GM12878 (cell line): Measurements from ENCODE around the gene SLC6A1. TPM values are rescaled to one million over a fixed set of nuclear protein-coding genes. Genes with fewer than 3 reads are reported as not detected.

Experiments used
- ATAC-seq: fragments of 200-7000 bp; cut with Tn5 transposase; 3 replicates; pipeline ENCODE4 v1.9.1; 2020; ENCODE audit warnings: mild to moderate bottlenecking, moderate library complexity
- BruUV-seq: library from RNA; stranded (reverse); fragments of 400-500 nt; replicated peaks from 2 replicates; lab custom pipeline; 2021; lab: Mats Ljungman, UMichigan
- CTCF ChIA-PET: fragments of 300-600 bp; sonication (Branson Sonifier 250); formaldehyde crosslinking; extraction: SDS; loops from one replicate; lab custom pipeline; 2021; ENCODE audit warnings: inconsistent platforms; lab: Yijun Ruan, JAX
- POLR2A ChIA-PET: fragments of 350-600 bp; formaldehyde crosslinking; extraction: SDS; loops from one replicate; lab custom pipeline; 2021; ENCODE audit warnings: inconsistent platforms; lab: Charles Lee
- RAD21 ChIA-PET: fragments of 300-600 bp; sonication (Branson Sonifier 250); formaldehyde crosslinking; loops from one replicate; lab custom pipeline; 2023; ENCODE audit warnings: antibody characterized with exemption; ENCODE audit not compliant: unreplicated experiment; lab: Charles Lee
- SMC1A ChIA-PET: fragments of 300-600 bp; sonication (Branson Sonifier 250); formaldehyde crosslinking; loops from one replicate; lab custom pipeline; 2023; ENCODE audit not compliant: unreplicated experiment, uncharacterized antibody; lab: Charles Lee
- DNase-seq: peaks from one replicate; pipeline ENCODE4 v3.0.0-alpha.2; 2011; ENCODE audit warnings: low read depth, low spot score
- FAIRE-seq: peaks from 3 replicates; lab custom pipeline; 2011; peaks lifted over from hg19 to GRCh38; lab: Jason Lieb, UNC
- H2AFZ ChIP-seq: 2 replicates; pipeline ENCODE4 v1.6.0; 2011; ENCODE audit warnings: low read depth, low read length, control low read depth; ENCODE audit not compliant: control insufficient read depth
- H3K27ac ChIP-seq: 2 replicates; pipeline ENCODE4 v1.5.1; 2011; ENCODE audit warnings: control low read depth; ENCODE audit not compliant: control insufficient read depth, insufficient read depth
- H3K27me3 ChIP-seq, 2 experiments: replicated peaks in 1 of 2; 2 replicates each; pipeline versions ENCODE4 v1.6.0 to v1.6.1; 2011; ENCODE audit warnings: low read length in 1 of 2; ENCODE audit not compliant: control insufficient read depth in 2 of 2, insufficient read depth in 2 of 2
- H3K36me3 ChIP-seq, 2 experiments: 2 replicates each; pipeline ENCODE4 v1.5.1; 2011; ENCODE audit warnings: low read length in 1 of 2; ENCODE audit not compliant: control insufficient read depth in 2 of 2, insufficient read depth in 2 of 2
- H3K4me1 ChIP-seq: 2 replicates; pipeline ENCODE4 v1.6.1; 2011; ENCODE audit warnings: mild to moderate bottlenecking, low read length, moderate library complexity, mixed read lengths; ENCODE audit not compliant: control insufficient read depth, insufficient read depth
- H3K4me2 ChIP-seq: 2 replicates; pipeline ENCODE4 v1.6.0; 2011; ENCODE audit warnings: control low read depth; ENCODE audit not compliant: control insufficient read depth, insufficient read depth
- H3K4me3 ChIP-seq: fragments of 200-600 bp; sonication (generic); 2 replicates; pipeline ENCODE4 v1.5.1; 2016
- H3K79me2 ChIP-seq: 2 replicates; pipeline ENCODE4 v1.6.0; 2011; ENCODE audit warnings: low read length; ENCODE audit not compliant: control insufficient read depth, insufficient read depth
- H3K9ac ChIP-seq: 2 replicates; pipeline ENCODE4 v1.8.0; 2011; ENCODE audit warnings: low read length, control low read depth, mixed read lengths; ENCODE audit not compliant: control insufficient read depth, insufficient read depth
- H3K9me3 ChIP-seq: replicated peaks from 3 replicates; pipeline ENCODE4 v1.5.1; 2011; ENCODE audit warnings: mild to moderate bottlenecking, low read length; ENCODE audit not compliant: control insufficient read depth, insufficient read depth
- H4K20me1 ChIP-seq: 2 replicates; pipeline ENCODE4 v1.6.0; 2011; ENCODE audit not compliant: control insufficient read depth, insufficient read depth
- E2F4 ChIP-seq: IDR thresholded peaks from 2 replicates; pipeline ENCODE4 v1.6.1; 2012; ENCODE audit warnings: low read depth, low read length, improper control_type of control experiment
- IKZF1 ChIP-seq: fragments of 450-650 bp; conservative IDR thresholded peaks from 2 replicates; pipeline ENCODE4 v1.6.1; 2017; ENCODE audit warnings: antibody characterized with exemption, mild to moderate bottlenecking
- POLR2AphosphoS2 ChIP-seq: IDR thresholded peaks from 2 replicates; pipeline ENCODE4 v1.6.1; 2011; ENCODE audit warnings: low read depth, mild to moderate bottlenecking, low read length, improper control_type of control experiment, moderate library complexity
- WGBS: methylation state at CpG from one replicate; pipeline ENCODE4 v1.1.6; 2016; ENCODE audit warnings: low lambda C conversion rate; ENCODE audit not compliant: insufficient replicate concordance, insufficient coverage; ENCODE audit errors: missing lambda C conversion rate; 5-methylcytosine and 5-hydroxymethylcytosine counted together
- in situ Hi-C: fragments of 300-500 bp; cut with MboI; formaldehyde crosslinking; loops from 9 replicates; pipeline ENCODE4 v1.14.3; 2018; ENCODE audit warnings: mixed read lengths
- intact Hi-C: fragments of 100-400 bp; cut with micrococcal nuclease; formaldehyde crosslinking; loops from one replicate; pipeline ENCODE4 v1.14.2; 2022; ENCODE audit not compliant: unreplicated experiment
- polyA plus RNA-seq, 11 experiments: library from polyadenylated mRNA; depleted of rRNA in 4 of 11; unstranded in 6 of 11; stranded (reverse) in 5 of 11; fragments of >200 nt; fragmentation: Nextera tagmentation in 4 of 11; fragmentation: Illumina TruSeq in 1 of 11; extraction: Ambion mirVana in 4 of 11; extraction: Trizol in 1 of 11; gene quantifications; 1 replicate in 1 of 11; 2 replicates in 10 of 11; pipeline versions ENCODE4 v1.2.1 to v1.2.3, GENCODE V29; 2011 to 2016; ENCODE audit warnings: inconsistent platforms in 2 of 11, missing spikeins in 2 of 11, low read depth in 1 of 11
- total RNA-seq, 4 experiments: library from RNA; depleted of rRNA in 3 of 4; stranded (reverse); fragments of >200 nt in 3 of 4; fragmentation: Illumina TruSeq in 1 of 4; extraction: Trizol in 1 of 4; gene quantifications; 2 replicates each; pipeline versions ENCODE4 v1.2.1 to v1.2.3, GENCODE V29; 2013 to 2021
- TF ChIP-seq, protein P1 (sequence below): fragments of 450-650 bp; IDR thresholded peaks from 2 replicates; pipeline ENCODE4 v1.6.1; 2017; ENCODE audit warnings: antibody characterized with exemption, mild to moderate bottlenecking, moderate library complexity
- TF ChIP-seq, protein P2 (sequence below): IDR thresholded peaks from 2 replicates; pipeline ENCODE4 v1.6.1; 2011; ENCODE audit warnings: low read depth, low read length, improper control_type of control experiment, borderline replicate concordance

The SLC6A1 gene
- total and polyA plus RNA-seq, 10 of the 15 experiments (the other 5 are each of a cell fraction or from before 2014, with no cell fraction given) = not detected

DNA sequence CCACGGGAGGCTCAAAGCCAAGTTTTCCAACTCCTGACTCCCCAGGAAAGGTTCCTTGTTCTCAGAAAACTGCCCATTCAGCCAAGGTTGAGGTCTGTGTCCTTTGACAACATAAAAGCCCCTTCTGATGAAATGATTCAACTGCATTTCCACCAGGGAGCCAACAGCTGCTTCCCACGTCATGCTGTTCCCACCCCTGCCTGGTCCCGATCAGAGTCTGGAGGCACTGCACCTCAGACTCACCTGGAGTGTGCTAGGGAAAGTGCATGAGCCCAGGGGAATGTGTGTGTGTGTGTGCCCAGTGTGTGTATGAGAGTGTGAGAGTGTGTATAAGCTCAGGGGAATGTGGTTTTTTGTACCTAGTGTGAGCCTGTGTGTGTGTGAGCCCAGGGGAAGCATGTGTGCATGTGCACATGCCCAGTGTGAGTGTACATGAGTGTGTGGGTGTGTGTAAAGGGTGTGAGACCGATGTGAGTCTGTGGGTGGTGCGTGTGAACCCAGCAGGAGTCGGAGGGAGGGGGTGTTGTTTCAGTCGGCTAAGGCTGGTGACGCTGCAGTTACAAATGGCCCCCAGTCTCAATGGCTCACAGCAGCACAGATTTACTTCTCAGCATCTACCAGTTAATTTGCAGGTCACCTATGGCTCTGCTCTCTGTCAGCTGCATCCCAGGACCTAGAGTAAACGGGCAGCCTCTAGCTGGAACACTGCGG is 20.3 kb upstream of the SLC6A1 start:
- H3K4me3 ChIP-seq = no peak overlapping the region
- CTCF ChIA-PET = no interaction called here
- H3K27me3 ChIP-seq = no peaks in the 10 kb centered on the region
- ATAC-seq (no peak), DNase-seq (no peak), FAIRE-seq (no peak)
- no peaks in the 10 kb centered on the region for H3K4me1 ChIP-seq
- 11% methylated on average over 10 of the region's 10 CpGs for WGBS
- no TSS peak for BruUV-seq
- intact Hi-C loops = no loop called here
- no peaks in the 10 kb centered on the region for H4K20me1 ChIP-seq
- H3K27ac ChIP-seq = no peak overlapping the region
- RAD21 ChIA-PET = no interaction called here
- H3K79me2 ChIP-seq = no peaks in the 10 kb centered on the region
- TF ChIP-seq, protein P1, sequence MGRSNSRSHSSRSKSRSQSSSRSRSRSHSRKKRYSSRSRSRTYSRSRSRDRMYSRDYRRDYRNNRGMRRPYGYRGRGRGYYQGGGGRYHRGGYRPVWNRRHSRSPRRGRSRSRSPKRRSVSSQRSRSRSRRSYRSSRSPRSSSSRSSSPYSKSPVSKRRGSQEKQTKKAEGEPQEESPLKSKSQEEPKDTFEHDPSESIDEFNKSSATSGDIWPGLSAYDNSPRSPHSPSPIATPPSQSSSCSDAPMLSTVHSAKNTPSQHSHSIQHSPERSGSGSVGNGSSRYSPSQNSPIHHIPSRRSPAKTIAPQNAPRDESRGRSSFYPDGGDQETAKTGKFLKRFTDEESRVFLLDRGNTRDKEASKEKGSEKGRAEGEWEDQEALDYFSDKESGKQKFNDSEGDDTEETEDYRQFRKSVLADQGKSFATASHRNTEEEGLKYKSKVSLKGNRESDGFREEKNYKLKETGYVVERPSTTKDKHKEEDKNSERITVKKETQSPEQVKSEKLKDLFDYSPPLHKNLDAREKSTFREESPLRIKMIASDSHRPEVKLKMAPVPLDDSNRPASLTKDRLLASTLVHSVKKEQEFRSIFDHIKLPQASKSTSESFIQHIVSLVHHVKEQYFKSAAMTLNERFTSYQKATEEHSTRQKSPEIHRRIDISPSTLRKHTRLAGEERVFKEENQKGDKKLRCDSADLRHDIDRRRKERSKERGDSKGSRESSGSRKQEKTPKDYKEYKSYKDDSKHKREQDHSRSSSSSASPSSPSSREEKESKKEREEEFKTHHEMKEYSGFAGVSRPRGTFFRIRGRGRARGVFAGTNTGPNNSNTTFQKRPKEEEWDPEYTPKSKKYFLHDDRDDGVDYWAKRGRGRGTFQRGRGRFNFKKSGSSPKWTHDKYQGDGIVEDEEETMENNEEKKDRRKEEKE = no peak
- TF ChIP-seq, protein P2, sequence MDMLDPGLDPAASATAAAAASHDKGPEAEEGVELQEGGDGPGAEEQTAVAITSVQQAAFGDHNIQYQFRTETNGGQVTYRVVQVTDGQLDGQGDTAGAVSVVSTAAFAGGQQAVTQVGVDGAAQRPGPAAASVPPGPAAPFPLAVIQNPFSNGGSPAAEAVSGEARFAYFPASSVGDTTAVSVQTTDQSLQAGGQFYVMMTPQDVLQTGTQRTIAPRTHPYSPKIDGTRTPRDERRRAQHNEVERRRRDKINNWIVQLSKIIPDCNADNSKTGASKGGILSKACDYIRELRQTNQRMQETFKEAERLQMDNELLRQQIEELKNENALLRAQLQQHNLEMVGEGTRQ = no peak
- no peak for TF ChIP-seq E2F4
- no peak for TF ChIP-seq POLR2AphosphoS2
- TF ChIP-seq IKZF1 = no peak
- TF ChIP-seq, all 136 proteins: peak for 0
- H3K4me2 ChIP-seq = no peak overlapping the region
- no peaks in the 10 kb centered on the region for H3K36me3 ChIP-seq
- H2AFZ ChIP-seq = no peak overlapping the region
- ChIA-PET SMC1A (no interaction called here), POLR2A (no interaction called here)
- no peaks in the 10 kb centered on the region; the same call in 2 of the 3 replicates for H3K9me3 ChIP-seq
- in situ Hi-C loops = no loop called here
- no peak overlapping the region for H3K9ac ChIP-seq
